Medulla oblongata (tissue), 1 donor: Measurements from ENCODE around the gene SLC17A2.
A peak's percentile ranks its signal among the peaks of the same experiment; 100 is the strongest.

Source experiments
- DNase-seq: peaks from one replicate; pipeline ENCODE4 v3.0.0-alpha.2; 2015; ENCODE audit errors: extremely low spot score

Gene SLC17A2, protein sequence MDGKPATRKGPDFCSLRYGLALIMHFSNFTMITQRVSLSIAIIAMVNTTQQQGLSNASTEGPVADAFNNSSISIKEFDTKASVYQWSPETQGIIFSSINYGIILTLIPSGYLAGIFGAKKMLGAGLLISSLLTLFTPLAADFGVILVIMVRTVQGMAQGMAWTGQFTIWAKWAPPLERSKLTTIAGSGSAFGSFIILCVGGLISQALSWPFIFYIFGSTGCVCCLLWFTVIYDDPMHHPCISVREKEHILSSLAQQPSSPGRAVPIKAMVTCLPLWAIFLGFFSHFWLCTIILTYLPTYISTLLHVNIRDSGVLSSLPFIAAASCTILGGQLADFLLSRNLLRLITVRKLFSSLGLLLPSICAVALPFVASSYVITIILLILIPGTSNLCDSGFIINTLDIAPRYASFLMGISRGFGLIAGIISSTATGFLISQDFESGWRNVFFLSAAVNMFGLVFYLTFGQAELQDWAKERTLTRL

DNA sequence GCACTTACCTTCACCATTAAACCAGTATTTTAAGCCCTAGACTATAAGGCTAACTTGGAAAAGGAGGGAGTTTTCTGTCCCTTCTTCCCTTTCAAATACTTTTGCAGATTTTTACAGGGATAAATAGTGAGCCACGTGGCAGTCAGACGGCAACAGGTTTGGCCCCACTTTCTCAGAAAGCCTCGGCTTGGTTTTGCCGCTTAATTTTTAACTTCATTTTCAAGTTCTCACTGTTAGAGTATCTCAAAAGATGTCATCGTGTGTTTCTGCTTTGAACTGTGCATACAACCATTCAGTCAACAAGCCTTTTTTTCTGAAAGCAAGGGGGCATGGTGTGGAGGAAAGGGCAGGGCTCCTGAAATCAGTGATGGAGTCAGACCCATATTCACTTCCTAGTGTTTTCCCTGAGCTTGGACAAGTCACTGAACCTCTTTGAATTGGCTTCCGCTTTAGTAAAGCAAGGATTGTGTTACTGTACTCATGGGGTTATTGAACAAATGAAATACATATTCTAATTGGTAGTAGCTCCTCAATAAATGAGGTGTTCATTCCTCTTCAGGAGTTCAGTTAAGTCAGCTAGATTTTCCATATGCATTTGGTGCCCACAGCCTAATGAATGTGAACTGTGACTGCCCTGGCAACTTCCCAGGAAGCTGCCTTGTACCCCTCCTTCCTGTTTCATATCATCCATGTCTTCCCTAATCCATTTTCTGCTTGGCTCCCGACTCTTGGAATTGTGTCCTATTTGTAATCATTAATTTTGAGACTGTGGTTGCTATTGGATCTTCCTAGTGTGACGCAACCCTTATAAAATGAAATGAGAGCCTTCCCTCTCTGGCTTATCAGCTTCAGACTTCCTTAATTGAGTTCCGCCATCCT lies at the start of gene SLC17A2:
Gene SLC17A2 (minus strand): TSS at position 160 of the 879 bp plus-strand sequence. CDS start 4,895 bp downstream, outside the sequence.
- no peak for DNase-seq

DNA sequence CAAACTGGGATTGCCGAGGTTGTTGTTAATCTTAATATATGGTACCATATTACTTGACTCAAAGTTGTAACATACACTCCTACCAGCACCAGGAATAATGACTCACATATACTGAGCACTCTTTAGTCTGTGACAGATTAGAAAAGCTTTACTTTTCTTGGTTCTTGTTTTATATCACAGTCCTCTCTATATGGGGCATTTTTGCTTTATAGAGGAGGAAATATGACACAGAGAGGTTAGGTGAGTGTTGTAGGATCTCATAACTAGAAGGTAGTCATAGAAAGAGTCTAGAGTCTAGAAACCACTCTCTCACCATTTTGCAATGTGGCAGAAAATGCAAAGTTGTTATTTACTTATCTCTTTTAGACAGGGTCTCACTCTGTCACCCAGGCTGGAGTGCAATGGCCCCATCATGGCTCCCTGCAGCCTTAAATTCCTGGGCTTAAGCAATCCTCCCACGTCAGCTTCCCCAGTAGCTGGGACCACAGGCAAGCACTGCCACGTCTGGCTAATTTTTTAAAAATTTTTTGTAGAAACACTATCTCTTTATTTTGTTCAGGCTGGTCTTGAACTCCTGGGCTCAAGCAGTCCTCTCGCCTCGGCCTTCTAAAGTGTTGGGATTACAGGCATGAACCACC lies 45.6 kb upstream of the SLC17A2 start:
- no peak for DNase-seq

DNA sequence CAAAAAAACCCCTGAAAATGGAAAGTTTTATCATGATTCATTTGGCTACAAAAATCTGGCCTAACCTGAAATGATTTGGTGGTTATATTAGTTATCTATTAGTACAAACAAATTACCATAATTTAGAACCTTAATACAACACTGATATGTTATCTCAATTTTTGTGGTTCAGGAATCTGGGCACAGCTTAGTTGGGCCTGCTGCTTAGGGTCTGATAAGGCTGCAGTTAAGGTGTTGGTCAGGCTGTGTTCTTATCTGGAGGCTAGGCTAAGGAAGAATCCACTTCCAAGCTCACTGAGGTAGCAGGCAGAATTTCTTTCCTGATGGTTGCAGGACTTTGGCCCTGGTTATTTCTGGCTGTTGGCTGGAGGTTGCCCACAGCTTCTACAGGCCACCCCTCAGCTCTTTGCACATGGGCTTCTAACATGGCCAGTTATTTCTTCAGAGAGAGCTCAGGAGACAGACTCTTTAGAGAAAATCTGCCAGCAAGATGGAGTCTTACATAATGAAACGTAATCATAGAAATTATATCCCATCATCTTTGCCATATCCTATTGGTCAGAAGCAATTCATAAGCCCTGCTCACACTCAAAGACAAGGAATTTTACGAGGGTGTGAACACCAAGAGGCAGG lies 43.5 kb upstream of the SLC17A2 start:
- DNase-seq: no peak

DNA sequence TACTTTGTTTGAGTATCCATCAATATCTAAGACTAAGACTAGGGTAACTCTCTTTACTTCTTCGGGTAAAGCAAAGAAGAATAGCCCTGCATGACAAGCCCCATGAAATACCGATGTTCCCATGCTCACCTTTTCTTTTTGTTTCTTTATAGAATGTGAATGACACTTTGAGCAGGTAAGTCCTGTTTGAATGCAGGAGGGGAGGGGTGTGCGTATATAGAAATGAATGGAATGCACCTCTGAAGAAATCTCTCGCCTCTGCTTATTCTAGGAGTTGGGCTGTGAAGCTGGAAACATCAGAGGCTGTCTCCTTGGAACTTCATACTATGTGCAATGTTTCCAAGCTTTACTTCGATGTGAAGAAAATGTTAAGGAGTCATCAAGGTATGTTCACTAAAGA lies 42.4 kb upstream of the SLC17A2 start:
- DNase-seq: no peak

DNA sequence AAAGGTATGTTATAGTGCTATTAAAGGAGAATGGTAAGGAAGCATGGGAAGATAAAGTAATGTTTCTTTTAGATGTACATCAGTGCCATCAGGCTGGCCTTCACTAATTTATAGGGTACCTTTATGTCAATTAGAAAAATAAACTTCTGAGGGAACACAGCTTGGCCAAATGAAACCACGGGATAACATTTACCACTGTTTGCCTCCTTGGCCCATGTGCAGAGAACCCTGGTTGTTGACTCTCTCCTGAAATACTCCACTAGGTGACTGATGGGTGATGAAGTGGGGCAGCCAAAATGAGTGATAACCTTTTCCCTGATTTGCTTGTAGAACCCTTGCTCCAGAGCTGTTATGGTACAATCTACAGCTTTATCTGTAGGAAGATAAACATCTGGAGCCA lies 41.6 kb upstream of the SLC17A2 start:
- no peak for DNase-seq

DNA sequence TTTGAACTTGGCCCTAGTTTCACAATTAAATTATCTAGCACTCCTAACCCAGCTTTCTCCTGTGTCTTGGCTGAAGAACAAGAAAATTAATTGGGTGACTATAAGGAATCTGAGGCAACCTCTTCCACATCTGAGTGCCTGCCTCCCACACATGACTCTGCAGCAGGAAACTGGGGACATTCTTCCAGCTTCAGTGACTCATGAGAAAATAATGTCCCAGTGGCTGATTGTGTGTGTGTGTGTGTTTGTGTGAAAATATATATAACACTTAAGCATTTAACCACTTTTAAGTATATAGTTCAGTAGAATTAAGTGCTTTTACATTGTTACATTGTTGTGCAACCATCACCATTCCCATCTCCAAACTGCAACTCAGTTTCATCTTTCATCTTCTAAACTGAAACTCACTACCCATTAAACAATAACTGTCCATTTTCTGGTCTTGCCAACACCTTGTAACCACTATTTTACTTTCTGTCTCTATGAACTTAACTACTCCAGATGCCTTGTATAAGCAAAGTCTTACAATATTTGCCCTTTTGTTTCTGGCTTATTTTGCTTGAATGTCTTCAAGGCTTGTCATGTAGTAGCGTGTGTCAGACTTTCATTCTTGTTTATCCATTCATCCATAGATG lies 40.8 kb upstream of the SLC17A2 start:
- DNase-seq: no peak

DNA sequence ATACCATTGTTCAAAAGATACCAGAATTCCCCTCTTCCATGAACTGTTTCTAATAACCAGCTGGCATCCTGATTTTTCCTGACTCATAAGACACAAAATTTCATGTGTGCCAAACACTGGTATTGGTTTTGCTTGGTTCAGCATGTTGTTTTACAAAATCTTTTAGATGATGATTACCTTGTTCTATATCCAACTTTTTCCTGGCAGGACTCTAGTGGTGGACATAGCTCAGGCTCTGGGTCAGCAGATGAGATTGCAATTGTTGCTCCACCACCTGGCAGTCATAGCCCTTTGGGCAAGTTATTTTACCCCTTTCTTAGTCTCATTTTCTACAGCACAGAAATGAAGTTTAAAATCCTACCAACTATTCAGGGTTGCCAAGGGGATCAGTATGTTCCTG lies 38.3 kb upstream of the SLC17A2 start:
- DNase-seq: no peak

DNA sequence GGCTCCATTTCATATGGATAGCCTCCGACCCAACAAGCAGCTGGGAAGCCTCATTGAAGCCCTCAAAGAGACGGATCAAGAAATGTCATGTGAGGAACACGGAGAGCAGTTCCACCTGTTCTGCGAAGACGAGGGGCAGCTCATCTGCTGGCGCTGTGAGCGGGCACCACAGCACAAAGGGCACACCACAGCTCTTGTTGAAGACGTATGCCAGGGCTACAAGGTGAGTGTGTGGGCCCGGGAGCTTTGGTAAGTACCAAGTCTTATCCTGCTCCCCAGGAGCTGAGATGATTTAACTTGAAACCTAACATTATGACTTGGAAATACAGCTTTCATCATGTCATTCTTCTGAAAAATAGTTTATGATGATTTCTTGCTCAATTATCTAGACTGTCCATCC lies 36.2 kb upstream of the SLC17A2 start:
- DNase-seq: no peak

DNA sequence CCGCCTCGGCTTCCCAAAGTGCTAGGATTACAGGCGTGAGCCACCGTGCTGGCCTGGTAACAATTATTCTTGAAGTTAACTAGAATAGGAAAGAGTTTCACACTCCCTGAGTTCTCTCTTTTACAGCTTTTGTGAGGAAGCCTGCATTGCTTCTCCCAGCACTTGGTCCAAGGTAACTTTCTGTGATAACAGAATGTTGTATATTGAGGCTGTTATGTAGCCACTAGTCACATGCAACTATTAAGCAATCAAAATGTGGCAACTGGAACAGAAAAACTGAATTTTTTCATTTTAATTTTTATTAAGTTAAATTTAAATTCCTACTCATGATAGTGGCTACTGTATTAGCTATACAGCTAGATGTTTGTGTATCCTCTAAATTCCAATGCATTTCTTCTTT lies 34.6 kb upstream of the SLC17A2 start:
- DNase-seq: no peak

DNA sequence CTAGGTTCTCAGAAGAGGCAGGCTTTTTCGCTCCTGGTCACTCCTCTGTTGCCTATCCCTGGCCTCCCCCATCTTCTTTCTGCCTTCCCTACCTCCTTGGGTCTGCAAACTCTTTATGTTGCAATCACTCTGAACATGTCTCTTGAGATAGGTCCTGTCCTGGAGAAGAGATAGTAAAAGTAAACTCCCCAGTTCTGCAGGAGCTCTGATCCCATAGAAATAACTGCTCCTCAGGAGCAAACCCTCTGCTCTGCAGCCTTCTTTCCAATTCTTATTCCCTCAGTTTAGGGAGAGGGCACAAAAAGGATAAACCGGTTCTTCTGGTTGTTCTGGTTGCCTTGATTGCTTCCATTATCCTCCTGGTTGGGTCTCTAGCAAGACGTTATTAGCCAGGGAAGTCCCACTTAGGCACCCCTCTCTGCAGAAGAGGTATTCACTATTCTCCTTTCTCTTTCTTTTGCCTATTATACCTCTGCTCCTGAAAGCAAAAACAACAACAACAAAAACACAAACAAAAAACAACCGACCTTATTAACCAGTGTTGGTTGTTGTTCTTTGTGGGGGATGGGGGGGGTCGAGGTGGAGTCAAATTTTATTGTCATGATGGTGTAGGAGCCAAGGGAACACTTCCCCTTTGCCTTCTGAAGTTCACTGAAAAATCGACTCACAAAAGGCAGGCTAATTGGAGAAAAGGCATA lies 33.1 kb upstream of the SLC17A2 start:
- DNase-seq: peak; percentile 9

DNA sequence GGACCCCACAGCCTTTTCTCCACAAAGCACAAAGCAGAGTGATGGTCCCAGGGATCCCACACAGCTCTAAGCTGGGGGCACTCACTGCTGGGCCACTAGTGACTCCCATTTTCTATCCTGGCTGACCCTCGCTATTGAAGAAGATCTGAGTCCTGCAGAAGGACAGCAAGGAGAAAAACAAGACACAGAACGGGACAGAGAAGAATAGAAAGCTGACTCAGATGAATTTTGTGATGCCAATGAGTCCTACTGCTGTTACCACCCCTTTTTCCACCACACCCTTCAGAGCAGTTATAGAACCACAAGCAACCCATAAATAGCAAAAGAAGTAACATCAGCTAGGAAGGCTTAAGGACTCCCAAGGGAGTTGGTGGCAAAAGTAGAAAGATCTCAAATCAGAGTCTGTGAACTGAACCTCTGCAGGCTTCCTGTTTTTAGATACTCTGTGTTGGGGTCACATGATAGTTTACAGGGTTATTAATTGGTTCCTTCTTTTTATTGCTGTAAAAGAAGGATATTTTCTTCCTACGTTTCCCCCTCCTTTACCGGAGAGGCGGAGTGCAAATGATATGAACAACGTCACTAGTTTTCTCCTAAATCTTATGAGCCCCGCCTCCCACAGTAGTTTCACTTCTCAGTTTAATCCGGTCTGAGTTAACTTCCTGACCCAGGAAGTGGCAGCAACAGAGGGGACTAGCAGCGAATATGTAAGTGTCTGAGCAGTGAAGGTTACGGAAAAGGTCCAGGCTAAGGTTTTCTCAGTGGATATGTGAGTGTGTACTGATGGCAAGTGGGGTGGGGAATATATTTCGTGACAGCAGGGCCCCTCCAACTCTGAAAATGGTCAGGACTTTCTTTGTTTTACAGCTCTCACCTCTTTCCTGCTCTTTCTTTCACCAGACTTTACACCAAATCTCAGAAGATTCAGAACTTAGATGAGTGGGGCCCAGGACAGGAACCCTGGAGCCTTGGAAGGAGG lies 31.9 kb upstream of the SLC17A2 start, which contains the start of gene TRIM38:
Gene TRIM38 (plus strand): TSS at position 654 of the 979 bp plus-strand sequence. CDS start 3,721 bp downstream, outside the sequence.
- peak; percentile 91 for DNase-seq

DNA sequence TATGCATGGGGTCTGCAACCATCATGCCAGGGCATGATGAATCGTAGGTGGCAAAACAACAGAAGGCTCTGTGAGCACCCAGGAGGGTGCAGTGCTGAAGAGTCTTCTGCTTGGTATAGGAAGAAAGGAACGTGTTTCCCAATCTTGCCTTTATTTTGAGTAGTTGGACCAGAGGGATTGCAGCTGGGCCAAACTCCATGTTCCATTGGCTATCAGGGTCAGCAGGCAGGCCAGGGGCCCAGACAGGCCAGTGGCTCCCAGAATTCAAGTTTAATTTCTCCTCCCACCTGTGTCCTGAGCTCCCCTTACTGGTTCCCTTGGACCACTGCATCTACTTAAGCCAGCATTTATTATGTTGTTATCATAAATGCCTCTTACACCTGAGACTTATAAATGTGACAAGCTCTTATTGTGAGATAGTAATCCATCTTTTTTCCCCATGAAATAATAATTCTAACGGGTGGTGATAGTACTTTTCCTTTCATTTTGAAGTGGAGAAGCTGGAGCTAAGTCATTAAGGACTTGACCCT lies 31.2 kb upstream of the SLC17A2 start:
- DNase-seq: no peak

DNA sequence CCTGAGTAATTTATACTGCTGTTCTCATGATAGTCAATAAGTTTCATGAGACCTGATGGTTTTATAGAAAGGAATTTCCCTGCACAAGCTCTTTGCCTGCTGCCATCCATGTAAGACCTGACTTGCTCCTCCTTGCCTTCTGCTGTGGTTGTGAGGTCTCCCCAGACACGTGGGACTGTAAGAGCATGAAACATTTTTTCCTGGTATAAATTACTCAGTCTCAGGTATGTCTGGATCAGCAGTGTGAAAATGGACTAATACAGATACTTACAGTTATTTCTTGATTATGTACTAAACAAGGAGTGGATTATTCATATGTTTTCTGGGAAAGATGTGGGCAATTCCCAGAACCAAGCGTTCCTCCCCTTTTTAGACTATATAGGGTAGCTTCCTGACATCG lies 30.2 kb upstream of the SLC17A2 start:
- DNase-seq: no peak

DNA sequence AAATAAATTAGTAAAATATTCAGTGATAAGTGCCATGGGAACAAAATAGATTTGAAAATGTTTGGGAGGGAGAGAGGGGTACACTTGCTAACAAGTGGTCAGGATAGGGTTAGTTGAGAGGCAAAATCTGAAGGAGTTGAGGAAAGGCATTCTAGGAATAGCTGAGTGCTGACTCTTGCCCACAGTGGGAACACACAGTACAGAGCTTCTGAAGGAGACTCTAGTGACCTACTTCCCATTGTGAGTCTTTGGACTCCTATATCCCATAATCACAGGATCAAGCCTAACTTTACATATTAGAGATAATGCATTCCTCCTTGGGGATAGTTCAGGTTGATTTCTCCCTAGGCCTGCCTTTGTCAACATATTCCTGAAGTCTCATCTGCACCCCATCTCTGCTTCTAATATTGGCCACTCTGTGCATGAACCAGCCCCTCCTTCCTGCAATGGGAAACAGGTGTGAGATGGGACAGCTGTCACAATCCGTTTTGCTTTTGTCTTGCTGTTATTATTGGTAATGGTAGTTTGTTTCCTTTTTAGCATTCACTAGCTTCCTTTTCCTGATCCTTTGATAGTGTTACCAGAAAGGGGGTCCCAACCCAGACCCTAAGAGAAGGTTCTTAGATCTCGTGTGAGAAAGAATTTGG lies 29.5 kb upstream of the SLC17A2 start:
- no peak for DNase-seq

DNA sequence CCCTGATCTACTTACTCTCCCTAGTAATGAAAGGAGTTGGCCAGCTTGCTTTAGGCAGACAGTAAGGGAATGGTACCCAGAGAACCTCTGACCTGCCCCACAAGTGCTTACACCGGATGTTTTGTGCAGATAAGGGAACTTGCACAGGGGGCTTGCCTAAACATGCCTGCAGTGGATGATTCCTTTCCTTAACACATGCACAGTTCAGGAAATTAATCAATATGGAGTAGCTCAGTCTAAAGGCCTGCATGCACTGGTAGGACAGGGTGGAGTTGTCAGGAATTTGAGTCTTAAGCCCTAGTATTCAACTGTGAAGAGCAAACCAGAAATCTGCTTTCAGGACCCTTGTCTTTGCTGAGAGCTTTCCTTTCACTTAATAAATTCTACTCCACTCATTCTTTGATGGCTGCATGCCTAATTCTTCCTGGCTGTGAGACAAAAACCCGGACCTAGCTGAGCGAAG lies 28.2 kb upstream of the SLC17A2 start:
- DNase-seq: no peak

DNA sequence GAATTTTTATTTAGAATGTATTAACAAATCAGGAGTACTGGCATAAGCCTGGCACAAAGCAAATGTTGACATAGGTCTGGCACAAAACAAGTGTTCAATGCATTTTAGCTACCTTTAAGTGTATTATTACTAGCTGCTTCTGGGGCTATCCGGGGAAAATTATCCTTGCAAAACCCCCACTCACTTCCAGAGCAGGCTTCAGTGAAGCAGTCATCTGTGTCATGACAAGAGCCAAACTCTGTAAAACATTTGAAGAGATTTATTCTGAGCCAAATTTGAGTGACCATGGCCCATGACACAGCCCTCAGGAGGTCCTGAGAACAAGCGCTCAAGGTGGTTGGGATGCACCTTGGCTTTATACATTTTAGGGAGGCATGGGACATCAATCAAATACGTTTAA lies 25.7 kb upstream of the SLC17A2 start:
- DNase-seq: no peak

DNA sequence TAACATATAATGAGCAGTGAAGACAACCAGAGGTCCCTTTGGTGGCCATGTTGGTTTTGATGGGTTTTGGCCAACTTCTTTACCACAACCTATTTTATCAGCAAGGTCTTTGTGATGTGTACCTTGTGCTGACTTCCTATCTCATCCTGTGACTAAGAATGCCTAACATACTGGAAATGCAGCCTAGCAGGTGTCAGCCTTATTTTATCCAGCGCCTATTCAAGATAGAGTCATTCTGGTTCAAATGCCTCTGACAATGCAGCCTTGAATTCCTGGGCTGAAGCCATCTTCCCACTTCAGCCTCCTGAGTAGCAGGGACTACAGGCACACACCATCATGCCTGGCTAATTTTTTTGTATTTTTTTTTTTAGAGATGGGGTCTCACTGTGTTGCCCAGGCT lies 24.3 kb upstream of the SLC17A2 start:
- no peak for DNase-seq

DNA sequence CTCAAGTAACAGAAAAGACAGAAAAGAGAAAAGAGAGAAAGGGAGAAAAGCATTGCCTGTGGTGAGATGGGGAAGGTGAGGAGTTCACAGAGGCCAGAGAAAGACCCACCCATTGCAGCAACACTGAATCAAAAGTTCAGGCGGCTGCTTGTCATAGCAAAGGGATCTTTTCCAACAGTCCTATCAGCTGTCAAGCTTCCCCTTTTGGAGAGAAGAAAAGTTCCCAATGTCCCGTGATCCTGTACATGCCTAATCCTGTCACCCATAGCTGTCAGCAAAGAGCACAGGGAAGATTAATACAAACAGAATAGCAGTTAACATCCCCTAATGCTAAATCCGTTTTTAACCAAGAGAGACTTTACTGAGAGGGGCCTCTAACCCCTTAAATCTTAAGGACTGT lies 23.2 kb upstream of the SLC17A2 start:
- DNase-seq: no peak
